WTC11 (cell line): ENCODE measurements around the gene ITGA2B.

ENCODE experiments used
- CBFB ChIP-seq: sonication (generic); formaldehyde crosslinking; IDR thresholded peaks from 2 replicates; pipeline ENCODE4 v1.8.1; 2022; ENCODE audit warnings: mild to moderate bottlenecking, low read depth, missing genetic modification reagents
- CTCF ChIP-seq: fragments of 200-600 bp; IDR thresholded peaks from 2 replicates; pipeline ENCODE4 v1.8.0; 2022; ENCODE audit warnings: antibody characterized with exemption
- ETV6 ChIP-seq: sonication (generic); formaldehyde crosslinking; IDR thresholded peaks from 2 replicates; pipeline ENCODE4 v1.8.1; 2022; ENCODE audit warnings: mild to moderate bottlenecking, missing genetic modification reagents
- MAX ChIP-seq: sonication (generic); formaldehyde crosslinking; IDR thresholded peaks from 2 replicates; pipeline ENCODE4 v1.8.0; 2022; ENCODE audit warnings: mild to moderate bottlenecking, missing genetic modification reagents
- RORB ChIP-seq: fragments of 250-450 bp; sonication (Bioruptor Pico); IDR thresholded peaks from 2 replicates; pipeline ENCODE4 v1.9.0; 2021; ENCODE audit warnings: mild to moderate bottlenecking
- SMAD3 ChIP-seq: sonication (generic); formaldehyde crosslinking; IDR thresholded peaks from 2 replicates; pipeline ENCODE4 v1.8.0; 2022; ENCODE audit warnings: missing genetic modification reagents, mild to moderate bottlenecking, borderline replicate concordance
- SP1 ChIP-seq: sonication (generic); formaldehyde crosslinking; conservative IDR thresholded peaks from 2 replicates; pipeline ENCODE4 v1.8.1; 2022; ENCODE audit warnings: missing genetic modification reagents
- TCF7 ChIP-seq: sonication (generic); formaldehyde crosslinking; IDR thresholded peaks from 2 replicates; pipeline ENCODE4 v1.8.0; 2022; ENCODE audit warnings: mild to moderate bottlenecking, low read depth, missing genetic modification reagents, moderate library complexity

GRCh38 chr17:44333371-44333770 lies 56.1 kb downstream of the ITGA2B start:
- no peak for TF ChIP-seq CTCF
- TF ChIP-seq MAX (CRISPR knock-in tag) = no peak
- no peak for TF ChIP-seq TCF7 (CRISPR knock-in tag)
- TF ChIP-seq CBFB = no peak
- no peak for TF ChIP-seq ETV6 (CRISPR knock-in tag)
- TF ChIP-seq SP1 = no peak
- TF ChIP-seq SMAD3 (CRISPR knock-in tag) = no peak
- no peak for TF ChIP-seq RORB (CRISPR knock-in tag)
